GM12874 (cell line): Measurements from ENCODE around the gene FSCN2.

ENCODE experiments used
- CTCF ChIP-seq: IDR thresholded peaks from 2 replicates; pipeline ENCODE4 v1.5.1; 2011; ENCODE audit warnings: low read depth, mild to moderate bottlenecking, control low read depth, low read length, moderate library complexity; ENCODE audit not compliant: insufficient read depth

FSCN2 gene

GRCh38 chr17:81557276-81558114 lies 29.3 kb downstream of the FSCN2 start:
- no peak for TF ChIP-seq CTCF

GRCh38 chr17:81558115-81558468 lies 29.9 kb downstream of the FSCN2 start:
- TF ChIP-seq CTCF, result no peak

GRCh38 chr17:81558941-81559806 lies 31.0 kb downstream of the FSCN2 start:
- no peak for TF ChIP-seq CTCF

- no peak for TF ChIP-seq CTCF
Measured at GRCh38 chr17:81561494-81561885, 33.3 kb downstream of the FSCN2 start.

- no peak for TF ChIP-seq CTCF
Measured at GRCh38 chr17:81563861-81564586, 35.8 kb downstream of the FSCN2 start.

GRCh38 chr17:81564778-81565177 lies 36.6 kb downstream of the FSCN2 start:
- TF ChIP-seq CTCF, result no peak

GRCh38 chr17:81565231-81565630 lies 37.1 kb downstream of the FSCN2 start:
- TF ChIP-seq CTCF, result no peak
